DOHH2 (cell line): Measurements from ENCODE around the gene UBE2M.
"Not testable (repeated sequence)": the region's sequence is repeated elsewhere in the genome, so short reads cannot be mapped to it uniquely, and the experiment has no call there.

Experiments used
- H3F3A ChIP-seq: fragments of 200-600 bp; sonication (generic), shearing (Covaris generic); 2 replicates; pipeline ENCODE4 v1.6.0; 2016; ENCODE audit warnings: antibody characterized with exemption, mild to moderate bottlenecking; ENCODE audit not compliant: control insufficient read depth, insufficient read depth
- H3K27ac ChIP-seq: fragments of 200-600 bp; sonication (generic); 2 replicates; pipeline ENCODE4 v1.5.1; 2014; ENCODE audit warnings: low read depth, mild to moderate bottlenecking, low read length, moderate library complexity
- H3K27me3 ChIP-seq: fragments of 200-600 bp; sonication (generic); 2 replicates; pipeline ENCODE4 v1.6.1; 2014; ENCODE audit warnings: mild to moderate bottlenecking, low read length, mixed read lengths; ENCODE audit not compliant: control insufficient read depth
- H3K36me3 ChIP-seq: fragments of 200-600 bp; sonication (generic); 2 replicates; pipeline ENCODE4 v1.6.1; 2014; ENCODE audit warnings: mild to moderate bottlenecking, low read length, moderate library complexity, mixed read lengths; ENCODE audit not compliant: control insufficient read depth
- H3K4me1 ChIP-seq: fragments of 200-600 bp; sonication (generic); 2 replicates; pipeline ENCODE4 v1.6.1; 2014; ENCODE audit warnings: mild to moderate bottlenecking, low read length, mixed read lengths; ENCODE audit not compliant: control insufficient read depth
- H3K4me2 ChIP-seq: fragments of 200-600 bp; sonication (generic); 2 replicates; pipeline ENCODE4 v1.6.0; 2014; ENCODE audit warnings: mild to moderate bottlenecking, low read length, moderate library complexity
- H3K4me3 ChIP-seq: fragments of 200-600 bp; sonication (generic); 2 replicates; pipeline ENCODE4 v1.5.1; 2014; ENCODE audit warnings: mild to moderate bottlenecking, low read length, mixed read lengths
- H3K79me2 ChIP-seq: fragments of 200-600 bp; sonication (generic); 2 replicates; pipeline ENCODE4 v1.6.1; 2014; ENCODE audit warnings: mild to moderate bottlenecking, low read length, mixed read lengths; ENCODE audit not compliant: control insufficient read depth
- H3K9me2 ChIP-seq: fragments of 200-600 bp; sonication (generic); replicated peaks from 2 replicates; pipeline ENCODE4 v1.6.1; 2014; ENCODE audit warnings: mild to moderate bottlenecking, low read length, mixed read lengths; ENCODE audit not compliant: control insufficient read depth
- H3K9me3 ChIP-seq: fragments of 200-600 bp; sonication (generic); 2 replicates; pipeline ENCODE4 v1.6.1; 2014; ENCODE audit warnings: antibody characterized with exemption, low read length, mixed read lengths; ENCODE audit not compliant: control insufficient read depth, insufficient read depth
- H4K20me1 ChIP-seq: fragments of 200-600 bp; sonication (generic); 2 replicates; pipeline ENCODE4 v1.6.0; 2014; ENCODE audit warnings: low read depth, mild to moderate bottlenecking, antibody characterized with exemption, low read length, moderate library complexity; ENCODE audit not compliant: control insufficient read depth, insufficient read depth
- CTCF ChIP-seq: fragments of 200-600 bp; sonication (generic); IDR thresholded peaks from one replicate; pipeline ENCODE4 v1.5.1; 2014; ENCODE audit warnings: antibody characterized with exemption, mild to moderate bottlenecking, low read depth, low read length; ENCODE audit not compliant: poor library complexity, severe bottlenecking
- EZH2phosphoT487 ChIP-seq: fragments of 200-600 bp; sonication (generic); IDR thresholded peaks from 2 replicates; pipeline ENCODE4 v1.6.1; 2017; ENCODE audit warnings: borderline replicate concordance, mild to moderate bottlenecking, antibody characterized with exemption, low read length, moderate library complexity, mixed read lengths

UBE2M gene

GRCh38 chr19:58543826-58544590, 14.4 kb downstream of the UBE2M start, which contains the start of gene TRIM28:
TSS of gene TRIM28 (plus strand) at chr19:58544064. CDS start at chr19:58544758, 694 bp downstream.
- peaks cover 43% of the 10 kb centered on the region for H3K36me3 ChIP-seq
- H3K79me2 ChIP-seq, result peaks cover 43% of the 10 kb centered on the region
- no peaks in the 10 kb centered on the region for H3K9me2 ChIP-seq
- H3F3A ChIP-seq, result peaks cover 21% of the 10 kb centered on the region
- peak within 1 kb of the TSS; percentile 91 for H3K4me2 ChIP-seq
- peaks cover 26% of the 10 kb centered on the region for H4K20me1 ChIP-seq
- H3K4me1 ChIP-seq, result peaks cover 27% of the 10 kb centered on the region
- peak within 1 kb of the TSS; percentile 94 for H3K4me3 ChIP-seq
- H3K27ac ChIP-seq, result peak within 1 kb of the TSS; percentile 82
- no peaks in the 10 kb centered on the region for H3K9me3 ChIP-seq
- H3K27me3 ChIP-seq, result peaks cover 4% of the 10 kb centered on the region
- no peak for TF ChIP-seq CTCF
- TF ChIP-seq EZH2phosphoT487, result no peak

GRCh38 chr19:58542641-58543372, 15.6 kb downstream of the UBE2M start:
- Histone ChIP-seq H3K36me3 (peaks cover 31% of the 10 kb centered on the region), H3F3A (peaks cover 17% of the 10 kb centered on the region), H3K4me3 (peak overlapping the region; percentile 81), H3K4me2 (peak overlapping the region; percentile 82), H4K20me1 (peaks cover 26% of the 10 kb centered on the region), H3K4me1 (peaks cover 36% of the 10 kb centered on the region), H3K79me2 (peaks cover 33% of the 10 kb centered on the region)
- not testable (repeated sequence) for H3K27me3 ChIP-seq, H3K27ac ChIP-seq, H3K9me3 ChIP-seq, H3K9me2 ChIP-seq

GRCh38 chr19:58539169-58539559, 19.2 kb downstream of the UBE2M start:
- not testable (repeated sequence) for H3K27ac ChIP-seq, H3F3A ChIP-seq, H3K9me3 ChIP-seq, H3K27me3 ChIP-seq, H3K4me2 ChIP-seq, H3K9me2 ChIP-seq, H3K4me3 ChIP-seq, H4K20me1 ChIP-seq, H3K36me3 ChIP-seq, H3K79me2 ChIP-seq
- H3K4me1 ChIP-seq, result peaks cover 19% of the 10 kb centered on the region

- no peaks in the 10 kb centered on the region for H3K79me2 ChIP-seq
- no peaks in the 10 kb centered on the region for H4K20me1 ChIP-seq
- H3K4me3 ChIP-seq, result peak overlapping the region; percentile 37
- H3K4me1 ChIP-seq, result peaks cover 16% of the 10 kb centered on the region
- no peak overlapping the region for H3K27ac ChIP-seq
- H3K9me3 ChIP-seq, result no peaks in the 10 kb centered on the region
- H3F3A ChIP-seq, result peaks cover 3% of the 10 kb centered on the region
- TF ChIP-seq EZH2phosphoT487 (no peak), CTCF (no peak)
- peaks cover 9% of the 10 kb centered on the region for H3K27me3 ChIP-seq
- H3K4me2 ChIP-seq, result peak overlapping the region; percentile 52
- H3K9me2 ChIP-seq, result no peaks in the 10 kb centered on the region
- no peaks in the 10 kb centered on the region for H3K36me3 ChIP-seq
These were observed 19.9 kb downstream of the UBE2M start for GRCh38 chr19:58538257-58539168.
